NCI-H526 (cell line): ENCODE measurements around the gene RNFT1.
"Not testable (repeated sequence)": the region's sequence is repeated elsewhere in the genome, so short reads cannot be mapped to it uniquely, and the experiment has no call there.

Experiments
- DNase-seq, 2 experiments: peaks; one replicate each; lab custom pipeline; 2025; lab: John Stamatoyannopoulos, UW

RNFT1 gene

DNA sequence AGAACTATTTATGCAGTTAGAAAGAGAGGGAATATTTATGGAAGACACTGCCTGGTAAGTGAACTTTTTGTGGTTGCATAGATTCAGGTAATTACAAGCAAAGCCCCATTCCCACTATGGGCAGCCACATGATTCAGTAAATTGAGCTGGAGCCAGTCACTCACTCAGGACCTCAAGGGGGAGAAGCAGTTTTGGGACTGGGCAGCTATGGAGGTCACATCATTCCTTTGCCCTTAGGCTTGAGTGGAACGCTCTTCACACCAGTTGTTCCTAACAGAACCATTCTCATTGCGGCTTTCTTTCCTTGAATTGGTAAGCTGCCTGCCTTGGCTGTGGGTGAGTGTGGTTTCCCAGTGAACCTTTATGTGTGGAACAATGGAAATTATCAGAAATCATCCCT is 34.4 kb downstream of the RNFT1 start:
- DNase-seq, result not testable (repeated sequence)

GRCh38 chr17:59920637-59921036 is 43.9 kb downstream of the RNFT1 start:
- not testable (repeated sequence) for DNase-seq

DNA sequence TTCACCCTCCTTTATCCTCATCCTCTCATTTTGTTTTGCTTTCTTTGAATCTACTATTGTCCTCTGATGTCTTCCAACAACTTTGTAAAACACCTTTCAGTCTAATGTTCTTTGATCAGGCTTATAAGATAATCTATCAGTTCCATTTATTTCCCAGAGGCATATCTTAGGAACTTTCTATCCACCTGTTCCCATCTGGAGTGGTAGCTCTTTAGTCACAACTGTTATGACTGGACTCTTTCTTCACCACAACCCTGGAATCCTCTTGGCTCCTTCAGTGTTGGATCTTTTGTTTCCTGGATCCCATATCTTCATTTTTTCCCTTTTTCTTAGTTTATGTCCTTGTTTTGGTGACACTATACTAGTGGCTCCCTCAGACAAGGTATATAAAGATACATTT is 48.1 kb downstream of the RNFT1 start:
- no peak for DNase-seq

DNA sequence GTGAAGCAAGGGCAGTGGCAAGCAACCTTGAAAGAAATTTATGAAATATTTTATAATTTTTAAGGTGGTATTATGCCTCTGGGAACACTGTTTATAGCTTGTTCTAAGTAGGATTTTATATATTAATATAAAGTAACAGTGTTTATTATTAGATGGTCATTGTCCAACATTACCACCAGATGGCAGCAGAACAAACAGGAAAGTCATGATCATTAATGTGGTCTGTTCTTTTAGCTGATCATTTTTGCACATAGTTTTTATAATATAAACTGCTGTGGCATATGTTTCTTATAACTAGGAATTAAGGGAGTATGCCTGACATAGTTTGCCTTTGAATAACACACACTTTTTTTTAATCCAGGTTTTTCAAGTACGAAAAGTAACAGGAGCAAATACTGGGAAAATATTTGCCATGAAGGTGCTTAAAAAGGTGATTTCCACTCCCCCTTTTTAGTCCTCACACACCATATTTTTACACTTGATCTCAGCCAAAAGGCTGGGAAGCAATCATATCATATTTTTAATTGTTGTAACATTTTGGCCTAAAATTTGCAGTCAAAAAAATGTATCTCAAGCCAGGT is 50.2 kb downstream of the RNFT1 start:
- DNase-seq, result peak; percentile 7 to 51

DNA sequence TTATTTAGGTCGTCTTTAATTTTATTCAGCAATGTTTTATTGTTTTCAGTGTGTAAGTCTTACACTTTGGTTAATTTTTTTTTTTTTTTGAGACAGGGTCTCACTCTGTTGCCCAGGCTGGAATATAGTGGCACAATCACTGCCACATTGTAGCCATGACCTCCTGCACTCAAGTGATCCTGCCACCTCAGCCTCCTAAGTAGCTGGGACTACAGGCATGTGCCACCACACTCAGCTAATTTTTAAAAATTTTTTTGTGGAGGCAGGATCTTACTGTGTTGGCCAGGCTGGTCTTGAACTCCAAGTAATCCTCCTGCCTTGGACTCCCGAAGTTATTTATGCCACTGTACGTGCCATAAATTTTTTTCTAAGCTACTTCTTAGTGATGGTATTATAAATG is 57.1 kb downstream of the RNFT1 start:
- DNase-seq, result no peak

- peak; percentile 7 to 9 for DNase-seq
Observed at GRCh38 chr17:59903455-59903854, 61.1 kb downstream of the RNFT1 start.
